CD4-positive, alpha-beta T cell treated with Interleukin-17A for 1 hour (primary cell): ENCODE measurements around the gene OCA2.

ENCODE experiments used
- DNase-seq: peaks from one replicate; pipeline ENCODE4 v3.0.0-alpha.2; 2020

The OCA2 gene

DNA sequence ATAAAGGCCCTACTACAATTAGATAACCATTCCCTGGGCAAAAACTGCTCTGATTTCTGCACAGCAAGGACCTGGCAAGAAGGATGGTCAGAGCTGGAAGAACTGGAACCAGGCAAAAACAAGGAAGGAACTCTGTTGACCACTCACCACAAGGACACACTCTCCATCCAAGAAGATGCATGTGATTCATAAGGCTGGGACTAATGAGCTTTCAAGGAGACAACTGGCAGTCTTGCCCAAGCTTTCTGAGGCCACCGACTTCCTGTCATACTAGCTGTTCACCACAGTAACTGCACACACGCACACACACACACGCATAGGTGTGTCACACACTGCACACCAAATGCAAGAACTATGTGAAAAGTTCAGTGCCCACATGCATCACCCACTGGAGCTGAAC, 256.6 kb downstream of the OCA2 start:
- no peak for DNase-seq

DNA sequence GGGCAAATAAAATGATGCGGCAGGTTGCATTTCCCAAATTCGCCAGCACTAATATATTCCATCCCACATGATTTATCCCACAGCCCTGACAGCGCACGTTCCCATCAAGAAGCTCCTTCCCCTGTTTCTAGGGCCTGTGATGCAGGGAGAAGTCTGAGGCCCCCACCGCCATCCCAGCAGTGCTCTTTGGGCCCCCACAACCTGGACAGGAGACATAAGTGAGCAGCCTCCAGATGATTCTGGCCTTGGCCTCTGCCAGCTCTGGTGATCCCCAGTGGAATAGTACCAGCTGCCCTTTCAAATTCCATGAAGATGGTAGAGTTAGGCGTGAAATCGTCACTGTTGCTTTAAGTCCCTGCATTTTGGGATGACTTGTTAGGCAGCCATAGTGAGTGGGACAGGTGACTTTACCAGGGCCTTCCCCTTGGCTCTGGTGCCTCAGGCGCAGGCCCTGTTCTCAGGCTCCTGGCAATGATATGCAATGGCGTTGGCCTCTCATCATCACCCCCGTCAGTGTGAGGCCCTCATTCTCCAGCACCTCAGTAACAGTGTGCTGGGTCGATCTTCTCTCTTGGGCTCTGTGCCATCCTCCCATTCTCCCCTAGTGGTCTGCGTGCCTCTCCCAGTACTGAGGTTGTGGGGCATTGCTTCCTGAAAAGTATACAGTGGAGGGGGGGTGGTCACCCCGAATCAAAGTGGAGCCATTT, 263.7 kb downstream of the OCA2 start:
- DNase-seq, result no peak

DNA sequence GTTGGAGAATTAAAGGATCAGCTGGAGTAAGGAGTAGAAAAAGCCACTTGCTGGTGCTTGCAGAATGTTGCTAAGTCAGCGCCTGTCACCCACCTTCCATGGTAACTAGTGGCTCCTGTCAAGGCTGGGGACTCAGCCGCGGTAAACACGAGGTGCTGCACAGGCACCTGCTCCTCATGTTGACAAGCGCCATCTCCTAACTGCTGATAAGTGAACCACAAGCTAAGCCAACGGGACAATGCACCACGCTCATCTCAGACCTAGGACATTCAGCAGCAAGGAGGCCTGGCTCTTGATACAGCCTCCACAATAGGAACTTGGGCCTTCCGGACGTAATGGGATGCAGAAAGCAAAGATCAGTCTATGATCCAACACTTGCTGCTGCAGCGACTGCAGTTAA, 264.4 kb downstream of the OCA2 start:
- no peak for DNase-seq

DNA sequence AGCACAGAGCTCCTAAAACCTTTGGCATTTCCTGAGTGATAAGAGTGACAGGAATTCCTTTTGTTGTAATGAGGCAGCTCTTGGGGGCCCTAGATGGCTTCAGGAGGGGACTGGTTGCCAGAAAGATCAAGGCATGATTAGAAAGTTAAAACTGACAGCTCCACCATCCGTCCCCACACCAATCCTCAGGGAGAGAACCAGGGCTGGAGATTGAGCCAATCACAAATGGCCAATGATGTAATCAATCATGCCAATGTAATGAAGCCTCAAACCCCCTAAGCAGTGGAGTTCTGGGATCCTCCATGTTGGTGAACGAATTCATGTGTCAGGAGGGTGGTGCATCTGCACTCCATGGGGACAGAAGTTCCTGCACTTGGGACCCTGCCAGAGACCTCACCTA, 265.1 kb downstream of the OCA2 start:
- DNase-seq, result no peak

DNA sequence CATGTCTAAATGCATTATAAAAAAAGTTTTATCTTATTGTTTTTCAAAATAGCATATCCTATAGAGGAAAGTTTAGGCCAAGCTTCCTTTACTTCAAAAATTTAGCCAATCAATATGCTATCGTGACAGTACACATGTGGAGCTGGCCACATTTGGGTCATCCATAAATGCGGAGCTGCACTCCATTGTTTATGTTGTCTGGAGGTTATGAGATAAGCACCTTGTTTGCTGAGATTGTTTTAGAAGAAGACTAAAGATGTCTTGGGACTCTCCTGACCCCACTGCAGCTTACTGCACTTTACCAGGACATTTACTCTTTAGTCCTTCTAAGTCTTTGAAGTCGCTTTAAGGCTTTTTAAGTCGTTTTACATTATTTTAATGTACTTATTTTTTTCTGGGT, 265.9 kb downstream of the OCA2 start:
- DNase-seq, result no peak

DNA sequence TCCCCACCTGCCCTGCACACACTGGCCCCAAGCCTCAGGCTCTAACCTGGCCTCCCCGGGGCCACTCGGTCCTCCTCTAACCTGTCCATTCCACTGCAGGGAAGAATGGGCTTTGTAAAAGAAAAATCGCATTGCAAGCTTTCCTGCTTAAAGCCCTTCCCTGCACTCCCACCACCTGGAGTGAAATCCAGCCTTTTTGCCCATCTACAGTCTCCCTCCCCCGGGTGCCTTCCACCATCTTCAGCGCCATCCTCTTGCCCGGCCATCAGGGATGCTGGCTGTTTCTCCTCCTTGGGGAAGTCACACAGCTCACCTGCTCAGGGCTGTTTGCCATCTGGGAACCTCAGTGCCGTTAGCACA, 266.9 kb downstream of the OCA2 start:
- DNase-seq, result no peak

DNA sequence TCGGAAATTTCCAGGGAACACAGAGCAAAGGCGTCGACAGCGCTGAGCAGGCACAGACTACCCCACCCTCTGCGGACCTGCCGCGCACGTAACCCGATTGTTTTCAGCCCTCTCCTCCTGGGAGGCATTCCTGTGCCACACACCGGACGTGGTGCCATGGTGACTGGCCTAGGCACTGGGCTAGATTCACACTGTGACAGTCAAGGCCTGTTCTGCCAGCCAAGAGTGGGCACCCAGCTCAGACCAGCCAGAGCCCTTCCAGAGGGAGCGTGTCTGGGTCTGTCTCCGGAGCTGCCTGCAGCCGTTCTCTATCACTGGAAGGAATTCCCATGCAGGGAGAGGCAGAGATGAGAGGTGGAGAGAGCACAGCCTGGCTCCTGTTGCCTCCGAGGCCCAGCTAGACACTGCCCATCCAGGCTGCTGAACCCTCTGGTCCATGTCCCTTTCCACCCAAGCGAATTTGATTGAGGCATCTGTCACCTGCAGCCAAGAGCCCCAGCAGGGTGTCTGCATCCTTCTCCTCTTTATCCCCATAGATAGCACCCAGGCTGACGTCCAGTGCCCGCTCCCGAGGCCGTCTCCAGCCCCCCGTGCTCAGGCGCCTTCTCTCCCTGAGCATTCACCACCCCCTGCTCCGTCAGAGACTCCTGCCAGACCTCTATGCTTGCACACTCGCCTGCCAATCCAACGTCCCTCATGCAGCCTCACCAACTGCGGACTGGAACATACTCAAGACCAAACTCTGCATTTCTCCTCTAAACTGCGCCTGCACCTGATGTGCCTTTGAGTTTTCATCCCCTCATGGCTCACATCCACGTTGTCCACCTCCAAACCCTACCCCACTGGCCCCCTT, 267.5 kb downstream of the OCA2 start:
- no peak for DNase-seq

DNA sequence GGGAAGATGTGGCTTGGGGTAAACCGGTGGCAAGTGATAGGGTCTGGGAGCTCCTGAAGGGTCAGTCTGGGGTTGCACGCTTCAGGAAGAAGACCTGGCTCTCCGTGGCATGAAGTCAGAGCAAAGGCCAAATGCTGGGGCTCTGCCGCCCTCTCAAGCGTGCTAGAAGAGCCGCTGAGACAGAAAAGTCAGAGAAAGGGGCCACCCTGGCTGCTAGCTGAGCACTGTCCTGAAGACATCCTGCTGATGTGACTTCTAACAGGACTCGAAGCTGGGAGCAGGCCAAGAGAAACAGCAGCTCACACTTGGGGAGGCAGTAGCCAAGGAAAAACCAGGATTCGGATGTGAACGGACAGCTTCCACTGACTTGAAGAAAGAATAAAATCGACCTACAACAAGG, 270.4 kb downstream of the OCA2 start:
- DNase-seq, result no peak

DNA sequence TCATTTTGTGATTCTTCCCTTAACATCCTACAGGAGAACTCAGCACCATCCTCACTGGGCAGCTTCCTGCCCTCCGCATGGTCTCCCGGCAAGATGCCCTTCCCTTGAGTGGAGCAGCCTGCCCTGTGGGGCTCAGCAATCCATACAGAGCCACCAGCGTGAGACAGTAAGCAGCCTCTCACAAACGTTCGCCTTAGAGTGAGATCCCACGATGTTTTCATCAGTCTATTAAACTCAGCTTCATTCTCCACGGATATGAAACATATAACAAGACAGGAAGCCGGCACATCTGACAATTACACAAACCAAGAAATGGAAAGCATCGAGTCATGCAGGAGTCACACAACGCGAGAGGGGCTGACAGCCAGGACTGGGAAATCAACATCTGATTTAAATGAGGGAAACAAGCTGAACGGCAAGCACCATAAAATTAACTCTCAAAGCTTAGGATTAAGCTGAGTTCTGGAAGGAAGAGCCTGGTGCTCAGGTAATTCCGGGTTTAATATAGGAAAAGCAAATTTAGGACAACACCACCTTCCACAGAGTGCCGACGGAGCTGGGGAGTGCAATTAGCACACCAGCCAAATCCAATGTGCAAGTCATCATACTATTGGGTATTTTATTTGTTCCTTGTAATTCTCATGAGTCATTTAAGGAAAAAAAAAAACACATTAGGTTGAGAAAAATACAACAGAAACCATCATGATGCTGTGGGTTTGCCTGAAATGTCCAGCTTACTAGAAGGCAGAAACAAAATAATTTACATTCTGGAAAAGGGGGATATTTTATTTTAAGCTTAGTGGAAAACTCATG, 272.0 kb downstream of the OCA2 start:
- no peak for DNase-seq

DNA sequence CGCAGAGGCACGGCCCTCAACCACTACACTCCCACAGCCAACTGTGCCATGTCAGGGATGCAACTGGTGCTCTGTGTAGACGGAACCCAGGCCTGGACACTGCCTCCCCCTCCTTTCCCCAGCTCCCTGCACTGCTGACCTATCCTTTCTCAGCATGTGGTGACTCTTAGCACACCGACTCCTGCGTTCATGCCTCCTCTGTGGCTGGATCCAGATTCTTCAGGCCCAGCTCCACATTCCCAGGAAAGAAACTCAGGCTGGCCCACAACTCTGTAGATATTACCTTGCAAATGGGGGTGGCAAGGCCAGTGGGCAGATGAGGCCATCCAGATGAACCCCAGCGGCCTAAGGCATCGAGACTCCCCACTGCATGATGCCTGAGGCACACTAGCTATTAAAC, 272.7 kb downstream of the OCA2 start:
- DNase-seq, result no peak

DNA sequence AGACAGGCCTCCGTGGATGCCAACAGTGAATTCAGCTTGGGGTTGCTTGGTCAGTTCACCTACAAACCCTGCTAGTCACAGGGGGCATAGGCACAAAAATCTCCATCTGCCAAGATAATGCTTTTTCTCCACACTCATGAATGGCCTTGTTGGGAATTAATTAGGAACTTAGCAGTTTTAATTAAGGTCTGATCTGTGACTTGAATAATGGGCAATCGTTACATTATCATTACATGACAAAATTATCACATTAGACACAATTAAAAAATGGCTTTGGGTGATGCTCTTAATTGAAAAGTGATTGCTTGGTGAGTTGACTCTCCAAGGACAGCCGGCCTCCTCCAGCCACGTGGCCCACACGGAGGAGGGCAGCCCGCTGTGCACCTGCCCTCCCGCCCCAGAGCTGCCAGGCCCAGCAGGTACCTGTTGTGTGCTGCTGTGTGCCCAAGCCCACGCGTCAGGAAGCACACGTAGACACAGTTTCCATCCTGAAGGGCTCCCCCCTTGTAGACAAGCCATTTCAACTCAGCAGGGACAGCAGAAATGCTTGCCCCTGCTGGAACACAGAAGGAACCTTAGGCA, 274.2 kb downstream of the OCA2 start:
- DNase-seq, result no peak

DNA sequence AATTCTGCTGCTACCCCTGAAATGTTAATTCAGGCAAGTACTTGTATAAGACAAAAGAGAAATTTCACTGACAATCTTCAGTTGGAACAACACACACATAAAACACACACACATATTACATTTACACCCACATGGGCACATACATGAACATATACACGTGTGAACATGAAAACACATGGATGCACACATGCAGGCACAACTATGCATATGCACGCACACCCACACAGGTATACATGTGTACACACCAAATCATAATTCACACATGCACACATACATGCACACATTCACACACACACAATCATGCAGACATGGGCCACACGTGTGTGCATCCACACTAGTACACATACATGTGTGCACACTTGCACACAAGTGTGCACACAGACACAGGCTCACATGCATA, 277.8 kb downstream of the OCA2 start:
- DNase-seq, result no peak

DNA sequence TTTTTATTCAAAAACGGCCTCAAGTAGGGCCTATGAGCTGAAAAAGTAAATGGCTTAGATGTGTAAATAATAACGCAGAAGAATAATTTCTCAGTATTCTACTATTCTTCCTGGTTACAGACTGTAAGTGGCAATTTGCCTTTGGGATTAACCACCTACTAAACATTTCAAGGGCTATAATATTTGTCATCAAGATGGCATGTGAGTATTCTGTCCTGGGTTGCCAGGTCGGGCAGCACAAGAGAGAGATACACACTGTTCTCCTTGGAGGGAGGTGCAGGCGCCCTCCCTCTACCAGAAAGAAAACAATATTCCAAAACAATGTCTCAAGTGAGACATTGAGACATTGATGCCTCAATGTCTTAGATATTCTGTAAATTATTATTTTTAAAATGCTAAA, 278.4 kb downstream of the OCA2 start:
- DNase-seq, result no peak

DNA sequence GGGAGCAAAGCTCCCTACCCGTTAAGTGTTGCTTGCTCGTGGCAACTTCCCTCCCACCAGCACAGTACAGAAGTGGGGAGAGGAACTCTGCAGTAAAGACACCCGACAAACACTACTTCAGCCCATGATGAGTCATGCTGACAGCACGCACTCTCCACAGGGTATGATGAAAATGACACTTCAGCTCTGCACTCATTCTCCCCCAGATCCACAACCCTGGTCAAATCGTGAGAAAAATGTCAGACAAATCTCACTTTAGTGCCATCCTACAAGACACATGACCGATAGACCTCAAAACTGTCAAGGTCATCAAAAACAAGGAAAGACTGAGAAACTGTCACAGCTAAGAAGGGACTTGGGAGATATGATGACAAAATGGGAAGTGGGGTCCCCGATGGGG, 278.9 kb downstream of the OCA2 start:
- DNase-seq, result no peak

DNA sequence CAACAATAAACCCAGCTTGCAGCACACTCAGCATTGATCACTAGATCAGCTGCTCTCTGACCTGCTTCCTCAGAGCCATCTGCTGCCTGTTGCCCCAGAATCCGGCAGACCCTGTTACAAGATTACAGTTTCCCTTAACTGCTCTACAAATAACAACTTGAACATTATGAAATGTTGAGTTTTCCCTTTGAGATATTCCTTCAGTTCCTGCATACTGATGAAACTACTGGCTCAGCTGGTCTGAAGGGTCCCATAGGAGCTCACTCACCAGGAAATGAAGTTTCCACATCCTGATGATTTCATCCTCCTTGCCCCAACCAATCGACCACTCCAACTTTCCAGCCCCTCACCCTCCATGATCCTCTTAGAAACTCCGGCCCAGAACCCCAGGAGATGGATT, 281.9 kb downstream of the OCA2 start:
- no peak for DNase-seq

DNA sequence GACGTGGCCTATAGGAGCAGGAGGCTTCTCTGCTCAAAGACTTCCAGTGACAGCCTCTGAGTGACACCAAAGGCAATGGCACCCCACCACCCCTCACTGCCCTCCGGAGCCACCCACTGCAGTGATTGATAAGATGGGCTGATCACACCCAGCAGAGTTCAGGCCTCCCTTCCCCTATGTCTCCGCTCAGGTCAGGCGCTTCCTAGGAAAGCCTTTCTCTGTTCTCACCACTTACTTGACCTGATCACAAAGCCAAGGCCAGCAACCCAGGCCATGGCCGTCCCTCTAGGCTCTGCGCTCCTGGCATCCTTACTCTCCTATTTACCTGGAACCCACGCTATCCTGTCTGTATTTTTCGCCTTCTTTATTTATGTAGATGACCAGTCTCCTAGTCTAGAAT, 282.3 kb downstream of the OCA2 start:
- no peak for DNase-seq

DNA sequence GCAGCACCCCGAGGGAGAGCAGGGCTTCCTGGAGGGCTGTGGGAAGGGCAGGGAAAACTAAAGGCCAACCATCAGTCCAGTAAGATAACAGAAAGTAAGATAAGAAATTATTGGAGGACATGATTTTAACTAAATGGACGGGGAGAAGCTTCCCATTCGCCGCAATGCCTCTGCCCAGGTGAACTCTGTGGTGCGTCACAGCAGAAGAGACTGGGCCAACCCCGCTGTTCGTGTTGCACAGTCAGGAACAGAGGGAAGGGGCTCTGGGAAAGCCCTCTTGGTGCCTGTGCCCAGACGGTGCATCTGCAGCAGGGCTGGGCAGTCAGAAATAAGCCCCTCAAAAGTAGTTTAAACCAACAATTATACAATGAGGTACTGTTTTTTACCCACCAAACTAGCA, 284.1 kb downstream of the OCA2 start:
- no peak for DNase-seq

DNA sequence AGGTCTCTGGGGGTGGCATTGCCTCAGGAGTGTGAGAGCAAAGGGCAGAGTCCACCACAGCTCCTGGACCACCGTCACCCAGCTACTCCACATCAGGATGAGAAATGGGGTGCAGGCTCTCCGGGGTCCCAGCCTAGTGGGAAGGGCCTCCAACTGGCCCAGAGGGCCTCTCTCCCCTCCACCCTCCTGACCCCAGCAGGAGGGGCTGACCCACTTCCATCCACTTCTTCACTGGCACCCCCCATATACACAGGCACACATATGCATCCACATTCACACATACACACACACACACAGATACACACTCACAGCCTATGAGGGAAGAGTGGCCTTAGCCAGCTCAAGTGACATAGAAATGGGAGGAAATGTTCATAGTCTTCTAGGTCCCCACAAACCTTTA, 286.0 kb downstream of the OCA2 start:
- no peak for DNase-seq

DNA sequence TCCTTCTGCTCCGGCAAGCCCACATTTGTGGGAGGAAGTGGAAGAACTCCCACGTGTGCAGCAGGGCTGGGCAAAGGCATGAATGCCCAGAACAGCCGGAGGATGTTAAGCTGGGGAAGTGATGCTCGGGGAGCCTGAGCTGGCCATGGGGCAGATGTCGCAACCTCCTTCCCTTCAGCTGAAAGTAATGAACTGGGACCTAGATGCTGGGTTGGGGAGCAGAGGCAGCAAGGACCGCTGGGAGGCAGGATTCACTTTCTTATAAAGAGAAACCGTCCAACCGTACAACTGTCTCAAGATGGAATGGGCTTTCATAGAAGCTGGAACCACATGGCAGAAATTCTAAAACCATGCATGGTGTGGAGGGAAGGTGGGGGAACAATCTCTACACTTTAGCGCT, 290.9 kb downstream of the OCA2 start:
- no peak for DNase-seq

DNA sequence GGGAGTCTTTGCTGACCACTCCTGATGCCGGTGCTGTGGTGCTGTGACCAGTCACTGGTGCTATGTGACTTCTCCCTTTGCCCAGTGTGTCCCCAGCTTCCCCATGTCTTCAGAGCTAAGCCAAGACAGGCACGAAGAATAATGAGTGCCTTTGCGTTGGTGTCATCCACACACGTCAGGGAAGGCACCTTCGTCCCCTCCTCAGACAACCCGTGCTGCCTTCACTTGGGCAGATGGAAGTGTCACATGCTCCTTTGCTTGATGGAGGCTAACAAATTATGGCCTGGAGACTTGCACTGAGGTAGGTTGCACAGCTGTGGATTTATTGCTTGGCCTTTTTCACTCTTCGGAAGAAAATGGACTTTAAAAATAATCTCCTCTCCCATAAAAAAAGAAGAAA, 291.8 kb downstream of the OCA2 start:
- DNase-seq, result no peak

DNA sequence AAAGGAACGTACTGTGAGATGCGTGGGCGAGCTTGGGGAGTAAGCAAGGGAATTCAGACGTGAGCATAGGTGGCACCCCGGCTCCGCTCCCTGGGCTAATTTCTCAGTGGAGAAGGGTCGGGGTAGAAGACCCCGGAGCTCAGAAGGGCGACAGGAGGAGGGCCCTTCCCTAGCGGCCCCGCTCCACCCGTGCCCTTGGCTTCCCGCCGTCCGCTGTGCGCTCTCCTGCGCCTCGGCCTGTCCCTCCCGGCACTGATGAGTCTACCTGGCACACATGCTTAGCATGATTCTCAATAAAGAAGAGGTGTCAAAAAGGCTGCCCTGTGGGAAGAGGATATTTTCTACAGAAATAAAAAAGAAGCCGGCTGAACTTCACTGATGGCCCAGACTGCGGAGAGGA, 292.7 kb downstream of the OCA2 start:
- no peak for DNase-seq

DNA sequence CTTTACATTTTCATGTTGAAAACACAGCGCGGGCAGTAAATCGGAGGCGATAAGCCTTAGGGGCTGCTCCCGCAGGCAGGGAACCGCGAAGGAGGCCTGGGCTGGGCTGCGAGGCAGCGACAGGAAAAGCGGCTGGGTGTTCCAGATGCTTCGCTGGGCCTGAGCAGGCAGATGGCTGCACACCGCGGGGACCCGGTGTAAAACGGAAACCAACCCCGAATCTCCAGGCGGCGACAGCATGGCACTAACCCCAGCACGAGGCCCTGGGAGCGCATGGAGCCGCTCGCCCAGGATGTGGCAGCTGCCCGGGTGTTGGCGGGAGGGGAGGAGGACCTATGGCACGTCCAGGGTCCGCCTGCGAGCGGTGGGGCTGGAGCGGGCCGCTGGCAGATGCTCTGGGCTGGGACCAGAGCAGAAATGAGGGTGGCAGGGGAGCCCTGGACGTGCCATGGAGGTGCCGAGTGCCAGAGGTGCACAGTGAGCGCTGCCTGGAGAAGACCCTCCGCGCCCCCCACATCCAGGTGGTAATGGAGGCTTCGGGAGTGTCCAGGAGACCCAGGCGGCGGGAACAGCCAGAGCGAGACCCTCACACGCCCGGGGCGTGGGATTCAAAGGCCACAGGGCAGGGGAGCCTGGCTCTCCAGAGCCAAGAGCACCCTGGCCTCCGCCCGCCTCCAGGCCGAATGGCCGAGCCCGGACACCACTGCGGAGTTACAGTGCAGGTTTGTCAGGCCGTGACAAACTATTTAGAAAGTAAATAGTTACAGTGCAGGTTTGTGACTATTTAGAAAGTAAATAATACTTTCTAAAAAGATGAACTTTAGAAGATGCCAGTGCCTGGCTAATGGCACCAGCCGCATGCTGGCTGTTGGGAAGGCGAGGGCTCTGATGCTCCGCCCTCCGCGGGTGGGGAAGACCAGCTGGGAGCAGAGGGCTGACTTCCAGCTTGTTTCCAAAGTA, 293.6 kb downstream of the OCA2 start:
- DNase-seq, result no peak
